Measurements from ENCODE around the gene BBS7. TPM values are rescaled to one million over a fixed set of nuclear protein-coding genes. Genes with fewer than 3 reads are reported as not detected.
A peak's percentile ranks its signal among the peaks of the same experiment; 100 is the strongest.

Gene BBS7
- polyA plus RNA-seq, 1 experiment, result 28.9 TPM

- POLR2A ChIA-PET, result interaction anchor here (0.7 to 2.8 kb wide), 3 partner anchors 12 to 91 kb away, joined by 3 to 18 read pairs (median 4); partner anchors contain the start of genes ANXA5 and BBS7
- H3K27me3 ChIP-seq (ENCODE audit: control insufficient read depth, insufficient read depth, low read length), result no peaks in the 10 kb centered on the region
- no peak overlapping the region for H3K4me3 ChIP-seq (ENCODE audit: low read depth, low read length)
- H3K27ac ChIP-seq (ENCODE audit: low read depth, low read length), result no peak overlapping the region
- TF ChIP-seq CTCF (IDR thresholded peaks at IDR 0.05; ENCODE audit: low read depth, low read length), result no peak
- CTCF ChIA-PET, result interaction anchor here (0.7 to 1.7 kb wide), 3 partner anchors 11 to 233 kb away, joined by 4 to 5 read pairs (median 4); no protein-coding TSS in a partner anchor
- H3K9me3 ChIP-seq (ENCODE audit: control insufficient read depth, insufficient read depth, low read length), result no peaks in the 10 kb centered on the region
- DNase-seq (ENCODE audit: low read depth, low spot score), result peak; percentile 46
Measured at GRCh38 chr4:121778991-121779628, 91.2 kb downstream of the BBS7 start.

DNA sequence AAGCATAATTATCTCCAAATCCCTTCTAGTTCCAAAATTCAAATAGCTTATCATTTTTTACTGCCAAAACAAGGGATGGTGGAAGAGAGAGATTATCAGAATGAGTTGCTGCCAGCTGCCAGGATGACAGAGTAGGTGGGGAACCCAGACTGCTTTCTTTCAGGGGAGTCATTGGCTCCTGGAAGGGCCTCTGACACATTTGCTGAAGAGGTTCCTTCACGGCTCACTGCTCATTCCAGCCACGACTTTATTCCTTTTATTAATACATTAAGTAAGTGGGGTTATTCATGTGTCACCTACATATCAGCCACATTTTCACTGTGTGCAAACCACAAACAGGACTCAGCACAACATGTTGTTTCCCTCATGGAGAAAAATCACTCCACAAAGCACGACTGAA is 92.6 kb downstream of the BBS7 start:
- Histone ChIP-seq H3K9me3 (ENCODE audit: control insufficient read depth, insufficient read depth, low read length) (no peaks in the 10 kb centered on the region), H3K27me3 (ENCODE audit: control insufficient read depth, insufficient read depth, low read length) (no peaks in the 10 kb centered on the region), H3K4me3 (ENCODE audit: low read depth, low read length) (no peak overlapping the region), H3K27ac (ENCODE audit: low read depth, low read length) (no peak overlapping the region)
- TF ChIP-seq CTCF (IDR thresholded peaks at IDR 0.05; ENCODE audit: low read depth, low read length), result no peak
- POLR2A ChIA-PET, result interaction anchor here (2.8 kb wide), 1 partner anchor 13 kb away, joined by 18 read pairs; no protein-coding TSS in a partner anchor
- no peak for DNase-seq (ENCODE audit: low read depth, low spot score)
- CTCF ChIA-PET, result interaction anchor here (1.4 to 1.7 kb wide), 2 partner anchors 12 to 315 kb away, joined by 4 to 5 read pairs; no protein-coding TSS in a partner anchor

- Histone ChIP-seq H3K4me3 (ENCODE audit: low read depth, low read length) (no peak overlapping the region), H3K27ac (ENCODE audit: low read depth, low read length) (no peak overlapping the region), H3K27me3 (ENCODE audit: control insufficient read depth, insufficient read depth, low read length) (no peaks in the 10 kb centered on the region), H3K9me3 (ENCODE audit: control insufficient read depth, insufficient read depth, low read length) (no peaks in the 10 kb centered on the region)
- ChIA-PET POLR2A (interaction anchor here (2.8 kb wide), 1 partner anchor 14 kb away, joined by 18 read pairs; no protein-coding TSS in a partner anchor), CTCF (interaction anchor here (0.7 to 1.4 kb wide), 3 partner anchors 14 to 1257 kb away, joined by 3 to 4 read pairs (median 3); no protein-coding TSS in a partner anchor)
- no peak for DNase-seq (ENCODE audit: low read depth, low spot score)
- no peak for TF ChIP-seq CTCF (IDR thresholded peaks at IDR 0.05; ENCODE audit: low read depth, low read length)
Measured at GRCh38 chr4:121776610-121777401, 93.5 kb downstream of the BBS7 start.

Other genes starting within 250 kb of the BBS7 start
- gene ANXA5, start 173.5 kb downstream of the BBS7 start, polyA plus RNA-seq (2011; rRNA removed), result 1,739 and 2,093 TPM in 2 replicates
- 6.0 and 7.4 TPM in 2 replicates for gene SMIM43, start 105.3 kb downstream of the BBS7 start, polyA plus RNA-seq (2011; rRNA removed)
- gene EXOSC9, start 69.2 kb downstream of the BBS7 start, polyA plus RNA-seq (2011; rRNA removed), result 23.5 and 34.7 TPM in 2 replicates
- 13.1 and 18.6 TPM in 2 replicates for gene CCNA2, start 46.6 kb downstream of the BBS7 start, polyA plus RNA-seq (2011; rRNA removed)
- 2.1 and 2.3 TPM in 2 replicates for gene TRPC3, start 81.6 kb upstream of the BBS7 start, polyA plus RNA-seq (2011; rRNA removed)

Data from AG04450 (cell line).